Amygdala (tissue), 56 donors: ENCODE measurements around the gene CCNK.

ENCODE experiments used
- DNase-seq, 56 donors: peaks; one replicate each; lab custom pipeline; 2025; lab: John Stamatoyannopoulos, UW

CCNK gene

GRCh38 chr14:99532310-99532709, 51.1 kb downstream of the CCNK start:
- no peak for DNase-seq

- no peak for DNase-seq
These were observed 53.1 kb downstream of the CCNK start for GRCh38 chr14:99534333-99534732.

GRCh38 chr14:99534863-99535262, 53.7 kb downstream of the CCNK start:
- DNase-seq = peak in 40 of 56 donors; percentile 11 to 69 (median 40)

- no peak for DNase-seq
These were observed 54.2 kb downstream of the CCNK start for GRCh38 chr14:99535448-99535847.

- DNase-seq = no peak
These were observed 54.9 kb downstream of the CCNK start for GRCh38 chr14:99535908-99536778.

- peak in 1 of 56 donors; percentile 35 for DNase-seq
These were observed 56.2 kb downstream of the CCNK start for GRCh38 chr14:99537399-99537798.

GRCh38 chr14:99538275-99538674, 57.1 kb downstream of the CCNK start:
- peak in 1 of 56 donors; percentile 29 for DNase-seq

- no peak for DNase-seq
These were observed 57.5 kb downstream of the CCNK start for GRCh38 chr14:99538733-99539132.

GRCh38 chr14:99539491-99539890, 58.3 kb downstream of the CCNK start:
- no peak for DNase-seq

GRCh38 chr14:99540196-99541032, 59.2 kb downstream of the CCNK start:
- no peak for DNase-seq

- DNase-seq = no peak
These were observed 60.0 kb downstream of the CCNK start for GRCh38 chr14:99541211-99541610.

GRCh38 chr14:99541677-99542470, 60.7 kb downstream of the CCNK start:
- no peak for DNase-seq

- no peak for DNase-seq
These were observed 61.4 kb downstream of the CCNK start for GRCh38 chr14:99542566-99542965.

GRCh38 chr14:99543370-99543769, 62.2 kb downstream of the CCNK start:
- no peak for DNase-seq

GRCh38 chr14:99543985-99544384, 62.8 kb downstream of the CCNK start:
- DNase-seq = no peak

GRCh38 chr14:99544991-99545390, 63.8 kb downstream of the CCNK start:
- no peak for DNase-seq

GRCh38 chr14:99545586-99545985, 64.4 kb downstream of the CCNK start:
- no peak for DNase-seq

GRCh38 chr14:99546234-99546879, 65.1 kb downstream of the CCNK start:
- DNase-seq = no peak

GRCh38 chr14:99548255-99548654, 67.0 kb downstream of the CCNK start:
- DNase-seq = peak in 2 of 56 donors; percentile 24 to 30

GRCh38 chr14:99548871-99549515, 67.8 kb downstream of the CCNK start:
- DNase-seq = peak in 5 of 56 donors; percentile 14 to 38 (median 29)
